OCI-LY1 (cell line): Measurements from ENCODE around the gene SNRNP200.

ENCODE experiments used
- H2AFZ ChIP-seq: fragments of 200-600 bp; sonication (generic), shearing (Covaris generic); 2 replicates; pipeline ENCODE4 v1.6.0; 2014; ENCODE audit warnings: antibody characterized with exemption, mild to moderate bottlenecking, low read length
- H3F3A ChIP-seq: fragments of 200-600 bp; sonication (generic), shearing (Covaris generic); 2 replicates; pipeline ENCODE4 v1.6.0; 2014; ENCODE audit warnings: mild to moderate bottlenecking, antibody characterized with exemption, low read length, moderate library complexity; ENCODE audit not compliant: insufficient read depth
- H3K27ac ChIP-seq: fragments of 200-600 bp; sonication (generic); 2 replicates; pipeline ENCODE4 v1.5.1; 2014; ENCODE audit warnings: low read length, mixed run types, mild to moderate bottlenecking, low read depth; ENCODE audit not compliant: poor library complexity, severe bottlenecking
- H3K27me3 ChIP-seq: fragments of 200-600 bp; sonication (generic); 2 replicates; pipeline ENCODE4 v1.6.0; 2014; ENCODE audit warnings: antibody characterized with exemption, mild to moderate bottlenecking, low read length, moderate library complexity; ENCODE audit not compliant: insufficient read depth
- H3K36me3 ChIP-seq: fragments of 200-600 bp; sonication (generic); 2 replicates; pipeline ENCODE4 v1.6.1; 2014; ENCODE audit warnings: mild to moderate bottlenecking, antibody characterized with exemption, low read length, moderate library complexity, mixed read lengths; ENCODE audit not compliant: insufficient read depth
- H3K4me1 ChIP-seq: fragments of 200-600 bp; sonication (generic); 2 replicates; pipeline ENCODE4 v1.5.1; 2014; ENCODE audit warnings: mild to moderate bottlenecking, low read length, moderate library complexity; ENCODE audit not compliant: insufficient read depth, severe bottlenecking
- H3K4me2 ChIP-seq: fragments of 200-600 bp; sonication (generic), shearing (Covaris generic); 2 replicates; pipeline ENCODE4 v1.6.1; 2014; ENCODE audit warnings: low read length
- H3K4me3 ChIP-seq: fragments of 200-600 bp; sonication (generic); 2 replicates; pipeline ENCODE4 v1.5.1; 2014; ENCODE audit warnings: low read length, low read depth, mild to moderate bottlenecking, mixed read lengths; ENCODE audit not compliant: poor library complexity, severe bottlenecking
- H3K79me2 ChIP-seq: fragments of 200-600 bp; shearing (Covaris generic); 2 replicates; pipeline ENCODE4 v1.6.1; 2016; ENCODE audit warnings: mixed run types, low read length, mixed read lengths; ENCODE audit not compliant: insufficient read depth
- H3K9ac ChIP-seq: fragments of 200-600 bp; sonication (generic), shearing (Covaris generic); 2 replicates; pipeline ENCODE4 v1.6.1; 2014; ENCODE audit warnings: mild to moderate bottlenecking, low read length, mixed read lengths
- H3K9me2 ChIP-seq: fragments of 200-600 bp; sonication (generic), shearing (Covaris generic); 2 replicates; pipeline ENCODE4 v1.6.1; 2014; ENCODE audit warnings: low read depth, mild to moderate bottlenecking, low read length, mixed read lengths
- H3K9me3 ChIP-seq: fragments of 200-600 bp; shearing (Covaris generic); 2 replicates; pipeline ENCODE4 v1.6.1; 2014; ENCODE audit warnings: low read length, mixed read lengths
- H4K20me1 ChIP-seq: fragments of 200-600 bp; sonication (generic), shearing (Covaris generic); 2 replicates; pipeline ENCODE4 v1.6.0; 2016; ENCODE audit warnings: mild to moderate bottlenecking, low read length; ENCODE audit not compliant: insufficient read depth
- CTCF ChIP-seq: fragments of 200-600 bp; sonication (generic), shearing (Covaris generic); IDR thresholded peaks from 2 replicates; pipeline ENCODE4 v1.5.1; 2017; ENCODE audit warnings: mild to moderate bottlenecking, antibody characterized with exemption, low read length, moderate library complexity, mixed read lengths
- EZH2 ChIP-seq: fragments of 200-600 bp; sonication (generic), shearing (Covaris generic); IDR thresholded peaks from 2 replicates; pipeline ENCODE4 v1.8.0; 2017; ENCODE audit warnings: borderline replicate concordance, mixed run types, mild to moderate bottlenecking, antibody characterized with exemption, low read length, moderate library complexity, mixed read lengths

Gene SNRNP200

GRCh38 chr2:96326564-96326963 is 21.2 kb upstream of the SNRNP200 start:
- H3K27me3 ChIP-seq = no peaks in the 10 kb centered on the region
- no peaks in the 10 kb centered on the region for H4K20me1 ChIP-seq
- no peak for TF ChIP-seq EZH2
- TF ChIP-seq CTCF = no peak
- H3K79me2 ChIP-seq = 0 out of 2 replicates have a peak, but pooled peaks cover 4% of the 10 kb centered on the region
- H3F3A ChIP-seq = no peaks in the 10 kb centered on the region
- H3K4me2 ChIP-seq = peak overlapping the region; percentile 79
- H2AFZ ChIP-seq = no peak overlapping the region
- H3K9ac ChIP-seq = peak overlapping the region; percentile 73
- H3K36me3 ChIP-seq = peaks cover 39% of the 10 kb centered on the region
- H3K9me3 ChIP-seq = no peaks in the 10 kb centered on the region
- H3K4me3 ChIP-seq = peak overlapping the region; percentile 81
- peaks cover 34% of the 10 kb centered on the region for H3K4me1 ChIP-seq
- no peaks in the 10 kb centered on the region for H3K9me2 ChIP-seq
- H3K27ac ChIP-seq = peak overlapping the region; percentile 45

- no peaks in the 10 kb centered on the region for H3K9me2 ChIP-seq
- 0 out of 2 replicates have a peak, but pooled peaks cover 4% of the 10 kb centered on the region for H3K79me2 ChIP-seq
- peak overlapping the region; percentile 79 for H3K4me2 ChIP-seq
- no peaks in the 10 kb centered on the region for H4K20me1 ChIP-seq
- H3K4me3 ChIP-seq = peak overlapping the region; percentile 81
- H3K27ac ChIP-seq = peak overlapping the region; percentile 45
- H3K9ac ChIP-seq = peak overlapping the region; percentile 73
- no peak overlapping the region for H2AFZ ChIP-seq
- H3F3A ChIP-seq = no peaks in the 10 kb centered on the region
- H3K9me3 ChIP-seq = no peaks in the 10 kb centered on the region
- TF ChIP-seq EZH2 (no peak), CTCF (no peak)
- H3K4me1 ChIP-seq = peaks cover 35% of the 10 kb centered on the region
- H3K36me3 ChIP-seq = peaks cover 39% of the 10 kb centered on the region
- H3K27me3 ChIP-seq = no peaks in the 10 kb centered on the region
Measured at GRCh38 chr2:96325884-96326255, 20.5 kb upstream of the SNRNP200 start.

- H3K4me2 ChIP-seq = peak within 1 kb of the TSS; percentile 79
- H3K9me3 ChIP-seq = no peaks in the 10 kb centered on the region
- H3K27ac ChIP-seq = peak within 1 kb of the TSS; percentile 58
- no peaks in the 10 kb centered on the region for H4K20me1 ChIP-seq
- H2AFZ ChIP-seq = 0 out of 2 replicates have a peak within 1 kb of the TSS, but pooled peaks have one; percentile 15
- H3F3A ChIP-seq = no peaks in the 10 kb centered on the region
- peaks cover 35% of the 10 kb centered on the region for H3K36me3 ChIP-seq
- H3K4me1 ChIP-seq = peaks cover 41% of the 10 kb centered on the region
- H3K4me3 ChIP-seq = peak within 1 kb of the TSS; percentile 81
- H3K9ac ChIP-seq = peak within 1 kb of the TSS; percentile 73
- H3K79me2 ChIP-seq = 0 out of 2 replicates have a peak, but pooled peaks cover 4% of the 10 kb centered on the region
- TF ChIP-seq CTCF = no peak
- no peak for TF ChIP-seq EZH2
- no peaks in the 10 kb centered on the region for H3K27me3 ChIP-seq
- no peaks in the 10 kb centered on the region for H3K9me2 ChIP-seq
Measured at GRCh38 chr2:96325041-96325883, 19.9 kb upstream of the SNRNP200 start, which contains the start of gene ITPRIPL1. TSS of gene ITPRIPL1 (plus strand) at chr2:96325317. CDS start at chr2:96325840, 523 bp downstream.
